NB4 (cell line): ENCODE data around the gene COL16A1.

ENCODE experiments used
- POLR2A ChIP-seq: IDR thresholded peaks from 2 replicates; pipeline ENCODE4 v1.6.1; 2011; ENCODE audit warnings: mild to moderate bottlenecking; ENCODE audit not compliant: insufficient read length; ENCODE audit errors: extremely low read depth
- TF ChIP-seq, protein P1 (sequence below): IDR thresholded peaks from one replicate; pipeline ENCODE4 v1.5.1; 2012; ENCODE audit warnings: low read depth, low read length

DNA sequence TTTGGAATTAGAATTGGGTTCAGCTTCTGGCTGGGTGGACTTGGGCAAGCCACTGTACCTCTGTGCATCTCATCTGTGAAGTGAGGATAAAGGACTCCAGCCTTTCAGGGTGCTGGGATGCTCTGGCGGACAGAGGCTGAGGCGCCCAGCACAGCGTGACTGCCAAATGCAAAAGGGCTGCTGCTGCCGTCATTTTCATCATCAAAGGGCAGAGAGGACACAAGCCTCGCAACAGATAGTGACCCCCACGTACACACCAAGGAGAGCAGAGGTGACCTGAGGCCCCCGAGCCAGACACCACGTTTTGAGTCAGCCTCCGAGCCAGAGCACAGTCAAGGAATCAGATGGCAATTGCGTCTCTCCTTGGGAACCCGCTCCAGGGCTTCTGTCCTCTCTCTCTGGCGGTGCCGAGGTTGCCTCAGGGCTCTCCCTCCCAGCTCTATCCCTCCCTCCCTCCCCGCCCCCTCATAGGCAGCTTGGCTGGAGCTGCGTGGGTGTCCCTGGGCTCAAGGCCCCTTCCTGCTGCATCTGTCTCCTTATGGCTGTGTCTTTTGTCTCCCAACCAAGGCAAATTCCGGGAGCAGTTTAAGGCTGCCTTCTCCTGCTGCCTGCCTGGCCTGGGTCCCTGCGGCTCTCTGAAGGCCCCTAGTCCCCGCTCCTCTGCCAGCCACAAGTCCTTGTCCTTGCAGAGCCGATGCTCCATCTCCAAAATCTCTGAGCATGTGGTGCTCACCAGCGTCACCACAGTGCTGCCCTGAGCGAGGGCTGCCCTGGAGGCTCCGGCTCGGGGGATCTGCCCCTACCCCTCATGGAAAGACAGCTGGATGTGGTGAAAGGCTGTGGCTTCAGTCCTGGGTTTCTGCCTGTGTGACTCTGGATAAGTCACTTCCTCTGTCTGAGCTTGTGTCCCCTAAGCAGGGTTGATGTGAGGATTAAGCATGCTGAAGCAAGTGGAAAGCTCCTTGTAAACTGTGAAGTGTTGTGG is 77.3 kb downstream of the COL16A1 start:
- TF ChIP-seq POLR2A, result no peak
- TF ChIP-seq, protein P1, sequence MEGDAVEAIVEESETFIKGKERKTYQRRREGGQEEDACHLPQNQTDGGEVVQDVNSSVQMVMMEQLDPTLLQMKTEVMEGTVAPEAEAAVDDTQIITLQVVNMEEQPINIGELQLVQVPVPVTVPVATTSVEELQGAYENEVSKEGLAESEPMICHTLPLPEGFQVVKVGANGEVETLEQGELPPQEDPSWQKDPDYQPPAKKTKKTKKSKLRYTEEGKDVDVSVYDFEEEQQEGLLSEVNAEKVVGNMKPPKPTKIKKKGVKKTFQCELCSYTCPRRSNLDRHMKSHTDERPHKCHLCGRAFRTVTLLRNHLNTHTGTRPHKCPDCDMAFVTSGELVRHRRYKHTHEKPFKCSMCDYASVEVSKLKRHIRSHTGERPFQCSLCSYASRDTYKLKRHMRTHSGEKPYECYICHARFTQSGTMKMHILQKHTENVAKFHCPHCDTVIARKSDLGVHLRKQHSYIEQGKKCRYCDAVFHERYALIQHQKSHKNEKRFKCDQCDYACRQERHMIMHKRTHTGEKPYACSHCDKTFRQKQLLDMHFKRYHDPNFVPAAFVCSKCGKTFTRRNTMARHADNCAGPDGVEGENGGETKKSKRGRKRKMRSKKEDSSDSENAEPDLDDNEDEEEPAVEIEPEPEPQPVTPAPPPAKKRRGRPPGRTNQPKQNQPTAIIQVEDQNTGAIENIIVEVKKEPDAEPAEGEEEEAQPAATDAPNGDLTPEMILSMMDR, result no peak
